ENCODE results near the gene WIPF3.

The WIPF3 gene

GRCh38 chr7:29847916-29848315, 41.6 kb downstream of the WIPF3 start:
- DNase-seq (ENCODE audit: extremely low read depth, low read depth) = no peak
- no peak for TF ChIP-seq CTCF (IDR thresholded peaks at IDR 0.05; ENCODE audit: low read depth, low read length)

DNA sequence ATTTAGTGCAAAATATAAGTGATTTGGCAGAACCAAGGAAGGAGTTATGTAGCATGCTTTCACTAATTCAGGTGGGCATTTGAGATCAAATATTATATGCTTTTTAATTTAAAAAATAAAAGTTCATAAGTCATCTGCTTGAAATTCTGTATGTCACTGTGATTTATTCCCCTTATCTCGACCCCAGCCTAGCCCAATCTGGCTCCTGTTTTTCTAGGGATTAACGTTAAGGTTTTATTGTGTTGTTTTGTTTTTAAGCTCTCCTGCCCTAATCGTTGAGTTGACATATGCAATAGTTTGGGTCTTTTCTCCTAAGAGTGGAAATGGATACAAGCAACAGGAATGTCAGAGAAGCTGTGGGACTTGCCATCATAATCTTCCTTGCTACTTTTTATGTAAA, 42.6 kb downstream of the WIPF3 start:
- no peak for TF ChIP-seq CTCF (IDR thresholded peaks at IDR 0.05; ENCODE audit: low read depth, low read length)
- DNase-seq (ENCODE audit: extremely low read depth, low read depth) = no peak

DNA sequence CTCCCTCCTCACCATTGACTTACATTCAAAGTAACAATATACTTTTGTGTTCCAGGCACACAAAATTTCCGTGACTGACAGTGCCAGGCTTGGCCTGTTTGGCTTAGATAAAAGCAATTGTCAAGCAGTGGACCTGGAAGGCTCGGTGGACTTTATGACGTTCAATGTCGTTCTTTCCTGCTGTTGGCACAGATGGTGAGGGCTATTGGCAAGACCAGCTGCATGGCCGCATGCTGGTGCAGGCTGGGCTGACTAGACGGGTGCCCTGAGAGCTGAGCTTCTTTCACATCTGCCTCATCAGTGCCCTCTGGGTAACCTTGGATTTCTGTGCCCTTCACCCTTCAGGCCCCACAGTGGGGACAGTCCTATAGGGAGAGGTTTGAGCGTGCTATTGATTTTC, 45.2 kb downstream of the WIPF3 start:
- no peak for TF ChIP-seq CTCF (IDR thresholded peaks at IDR 0.05; ENCODE audit: low read depth, low read length)
- DNase-seq (ENCODE audit: extremely low read depth, low read depth) = no peak

GRCh38 chr7:29852457-29852856, 46.1 kb downstream of the WIPF3 start:
- DNase-seq (ENCODE audit: extremely low read depth, low read depth) = no peak
- no peak for TF ChIP-seq CTCF (IDR thresholded peaks at IDR 0.05; ENCODE audit: low read depth, low read length)

- DNase-seq (ENCODE audit: extremely low read depth, low read depth) = no peak
- TF ChIP-seq CTCF (IDR thresholded peaks at IDR 0.05; ENCODE audit: low read depth, low read length) = no peak
Observed at GRCh38 chr7:29853072-29853471, 46.8 kb downstream of the WIPF3 start.

- no peak for TF ChIP-seq CTCF (IDR thresholded peaks at IDR 0.05; ENCODE audit: low read depth, low read length)
- DNase-seq (ENCODE audit: extremely low read depth, low read depth) = no peak
Observed at GRCh38 chr7:29853789-29854188, 47.5 kb downstream of the WIPF3 start.

DNA sequence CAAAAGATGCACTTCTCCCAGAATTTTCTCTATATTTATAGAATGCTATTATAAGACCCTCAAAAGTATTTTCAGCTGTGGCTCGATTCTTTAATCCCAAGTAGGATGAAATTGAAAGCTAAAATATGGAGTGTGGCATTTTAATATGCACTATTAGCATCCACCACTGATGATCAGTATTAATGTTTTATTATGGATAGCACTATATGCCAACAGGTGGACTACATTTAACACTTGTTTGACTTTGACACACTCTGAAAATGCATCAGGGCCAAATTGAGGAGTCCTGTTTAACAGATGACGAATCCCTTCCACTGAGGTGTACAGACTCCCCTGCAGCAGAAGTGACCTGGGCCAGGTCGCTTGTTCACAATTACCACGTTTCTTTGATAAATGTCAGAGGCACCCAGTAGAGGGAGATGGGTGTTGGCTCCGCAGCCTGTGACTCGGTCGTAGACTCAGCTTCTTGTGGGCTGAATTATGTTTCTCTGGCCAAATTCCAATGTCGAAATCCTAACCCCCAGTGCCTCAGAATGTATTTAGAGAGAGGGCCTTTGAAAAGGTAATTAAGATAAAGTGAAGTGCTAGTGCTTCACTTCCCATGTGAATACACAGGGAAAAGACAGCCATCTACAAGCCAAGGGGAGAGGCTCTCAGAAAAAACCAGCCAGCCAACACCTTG, 48.1 kb downstream of the WIPF3 start:
- DNase-seq (ENCODE audit: extremely low read depth, low read depth) = no peak
- TF ChIP-seq CTCF (IDR thresholded peaks at IDR 0.05; ENCODE audit: low read depth, low read length) = no peak

Measured in AG09319 (cell line).